ENCODE data around the gene INSYN2B.

GRCh38 chr5:169920474-169920873 is 59.8 kb downstream of the INSYN2B start:
- TF ChIP-seq CTCF (IDR thresholded peaks at IDR 0.05; ENCODE audit: low read length) (no peak), EZH2 (optimal IDR thresholded peaks at IDR 0.05; ENCODE audit: low read depth, low read length) (no peak)
